Measurements from ENCODE around the gene FILIP1L. TPM values are rescaled to one million over a fixed set of nuclear protein-coding genes. Genes with fewer than 3 reads are reported as not detected.

Gene FILIP1L
- polyA plus RNA-seq, 1 of the 3 experiments (the other 2 are of a cell fraction) = 26.8 TPM

- Histone ChIP-seq H3K79me2 (ENCODE audit: insufficient read depth) (no peaks in the 10 kb centered on the region), H3K27ac (ENCODE audit: low read depth in 2 of 2, low read length in 1 of 2) (no peak overlapping the region), H2AFZ (ENCODE audit: low read depth) (no peak overlapping the region), H3F3A (replicated peaks; ENCODE audit: insufficient read depth) (no peaks in the 10 kb centered on the region), H3K9ac (no peak overlapping the region), H3K27me3 (ENCODE audit: insufficient read depth) (no peaks in the 10 kb centered on the region), H3K4me2 (no peak overlapping the region), H3K36me3 (replicated peaks in 1 of 2; ENCODE audit: control insufficient read depth in 1 of 2, insufficient read depth in 2 of 2, low read length in 1 of 2) (no peaks in the 10 kb centered on the region), H3K9me2 (no peaks in the 10 kb centered on the region), H3K9me3 (no peaks in the 10 kb centered on the region), H3K4me1 (ENCODE audit: control insufficient read depth in 1 of 2, insufficient read depth in 2 of 2, low read depth in 1 of 2, low read length in 1 of 2) (peaks cover 0 to 8% of the 10 kb centered on the region in 2 experiments; a peak in 1 of 4 replicates), H4K20me1 (ENCODE audit: insufficient read depth) (no peaks in the 10 kb centered on the region), H3K4me3 (ENCODE audit: low read depth in 2 of 2, low read length in 1 of 2) (no peak overlapping the region; a peak in 1 of 4 replicates)
- ChIA-PET POLR2A (interaction anchor here (0.9 to 1.0 kb wide), 2 partner anchors 185 to 192 kb away, joined by 3 to 4 read pairs; partner anchors contain the start of gene TBC1D23), CTCF (interaction anchor here (0.5 to 10.4 kb wide), 67 partner anchors 9 to 266 kb away, joined by 3 to 116 read pairs (median 4); partner anchors contain the start of genes NIT2 and TBC1D23)
- TF ChIP-seq RAD21 (IDR thresholded peaks at IDR 0.05; ENCODE audit: low read length) = peak; percentile 91
- peak; percentile 67; the same call in 1 of the 2 replicates for TF ChIP-seq USF1 (IDR thresholded peaks at IDR 0.05; ENCODE audit: borderline replicate concordance, low read depth)
- TF ChIP-seq CTCF (IDR thresholded peaks at IDR 0.05) = peak; percentile 83
- TF ChIP-seq RXRA (IDR thresholded peaks at IDR 0.05; ENCODE audit: borderline replicate concordance, low read depth) = no peak
- no peak for TF ChIP-seq TCF12 (IDR thresholded peaks at IDR 0.05)
- peak; percentile 56 for TF ChIP-seq MXI1 (IDR thresholded peaks at IDR 0.05; ENCODE audit: low read depth, low read length)
- TF ChIP-seq SMC3 (IDR thresholded peaks at IDR 0.05; ENCODE audit: low read depth, low read length) = peak; percentile 92
- peak; percentile 48; the same call in 1 of the 2 replicates for TF ChIP-seq MAX (IDR thresholded peaks at IDR 0.05; ENCODE audit: low read depth)
- 20% methylated on average over 5 of the region's 5 CpGs for WGBS (ENCODE audit: low lambda C conversion rate)
- DNase-seq = peak; percentile 73
Measured at GRCh38 chr3:100068826-100069225, 45.5 kb downstream of the FILIP1L start.

GRCh38 chr3:100067589-100067988 is 46.7 kb downstream of the FILIP1L start:
- H3K79me2 ChIP-seq (ENCODE audit: insufficient read depth) = no peaks in the 10 kb centered on the region
- H3K4me3 ChIP-seq (ENCODE audit: low read depth in 2 of 2, low read length in 1 of 2) = no peak overlapping the region
- no peaks in the 10 kb centered on the region for H3K27me3 ChIP-seq (ENCODE audit: insufficient read depth)
- H3K9ac ChIP-seq = no peak overlapping the region
- DNase-seq = no peak
- H3K9me2 ChIP-seq = no peaks in the 10 kb centered on the region
- H4K20me1 ChIP-seq (ENCODE audit: insufficient read depth) = no peaks in the 10 kb centered on the region
- H3K27ac ChIP-seq (ENCODE audit: low read depth in 2 of 2, low read length in 1 of 2) = no peak overlapping the region
- H3K4me1 ChIP-seq (ENCODE audit: control insufficient read depth in 1 of 2, insufficient read depth in 2 of 2, low read depth in 1 of 2, low read length in 1 of 2) = peaks cover 0 to 8% of the 10 kb centered on the region in 2 experiments; a peak in 1 of 4 replicates
- CTCF ChIA-PET = interaction anchor here (0.6 to 10.4 kb wide), 7 partner anchors 18 to 267 kb away, joined by 3 to 116 read pairs (median 4); partner anchors contain the start of genes NIT2 and TBC1D23
- POLR2A ChIA-PET = no interaction called here
- H3K9me3 ChIP-seq = no peaks in the 10 kb centered on the region
- H3K4me2 ChIP-seq = no peak overlapping the region
- no peaks in the 10 kb centered on the region for H3F3A ChIP-seq (replicated peaks; ENCODE audit: insufficient read depth)
- no peak overlapping the region for H2AFZ ChIP-seq (ENCODE audit: low read depth)
- no peaks in the 10 kb centered on the region for H3K36me3 ChIP-seq (replicated peaks in 1 of 2; ENCODE audit: control insufficient read depth in 1 of 2, insufficient read depth in 2 of 2, low read length in 1 of 2)
- TF ChIP-seq RCOR1 (IDR thresholded peaks at IDR 0.05; ENCODE audit: low read length) (no peak), SMC3 (IDR thresholded peaks at IDR 0.05; ENCODE audit: low read depth, low read length) (no peak), NRF1 (IDR thresholded peaks at IDR 0.05; ENCODE audit: low read depth, low read length) (no peak), FOXJ3 (CRISPR knock-in tag; IDR thresholded peaks at IDR 0.05) (no peak), GABPA (IDR thresholded peaks at IDR 0.05; ENCODE audit: low read depth) (no peak), EP300 (IDR thresholded peaks at IDR 0.05; ENCODE audit: borderline replicate concordance in 1 of 2, low read depth in 1 of 2, low read length in 1 of 2) (no peak), TCF12 (IDR thresholded peaks at IDR 0.05) (no peak), SIN3A (IDR thresholded peaks at IDR 0.05; ENCODE audit: borderline replicate concordance, low read depth, low read length) (no peak), TEAD4 (IDR thresholded peaks at IDR 0.05; ENCODE audit: borderline replicate concordance, insufficient read depth) (no peak), ZBTB33 (IDR thresholded peaks at IDR 0.05; ENCODE audit: borderline replicate concordance, low read depth) (no peak), MXI1 (IDR thresholded peaks at IDR 0.05; ENCODE audit: low read depth, low read length) (no peak), RXRA (IDR thresholded peaks at IDR 0.05; ENCODE audit: borderline replicate concordance, low read depth) (no peak), REST (IDR thresholded peaks at IDR 0.05; ENCODE audit: low read depth, low read length) (no peak)

Measured in SK-N-SH (cell line).